HTERT RPE-1 (cell line): Measurements from ENCODE around the gene ADD3.
"Not testable (repeated sequence)": the region's sequence is repeated elsewhere in the genome, so short reads cannot be mapped to it uniquely, and the experiment has no call there.

Source experiments
- in situ Hi-C: fragments of 300-500 bp; cut with MboI; formaldehyde crosslinking; loops from 4 replicates; pipeline ENCODE4 v1.14.3; 2020; ENCODE audit warnings: low sequenced_read_pairs

Gene ADD3

DNA sequence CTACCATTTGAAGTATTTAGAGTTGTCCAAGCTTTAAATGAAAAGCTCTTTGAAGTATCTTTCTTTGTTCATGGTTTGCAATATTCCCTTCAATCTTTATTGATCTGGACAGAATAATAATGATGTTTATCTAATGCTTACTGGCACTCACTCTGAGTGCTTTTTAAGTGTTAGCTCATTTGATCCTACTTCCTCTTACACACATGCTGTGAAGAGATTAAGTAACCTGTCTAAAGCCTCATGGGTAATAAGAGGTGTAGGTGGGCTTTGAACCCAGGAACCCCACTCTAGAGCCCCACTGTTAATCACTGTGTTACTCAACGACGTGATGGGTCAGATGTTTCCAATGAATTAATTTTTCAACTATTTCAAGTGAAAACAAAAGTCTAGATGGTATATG lies 31.1 kb upstream of the ADD3 start:
- in situ Hi-C loops, result no loop called here

DNA sequence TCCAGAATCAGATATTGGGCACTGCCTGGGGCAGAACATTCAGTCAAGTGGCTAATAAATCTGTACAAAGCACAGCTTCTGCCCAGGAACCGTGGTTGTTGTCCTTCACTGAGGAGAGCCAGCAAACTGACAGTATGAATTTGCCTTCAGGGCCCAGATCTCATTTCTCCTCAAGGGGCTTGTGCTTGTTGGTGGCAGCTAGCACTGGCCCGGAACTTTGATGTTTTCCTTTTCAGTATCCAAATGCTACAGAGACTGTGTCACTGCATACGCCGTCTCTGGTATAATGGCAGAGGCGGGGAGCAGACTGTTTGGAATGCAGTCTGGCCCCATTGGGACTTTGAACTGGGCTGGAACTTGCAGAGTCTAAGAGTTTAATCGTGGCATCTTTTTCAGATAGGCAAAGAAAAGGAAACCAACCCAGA lies 30.4 kb upstream of the ADD3 start:
- in situ Hi-C loops, result no loop called here

DNA sequence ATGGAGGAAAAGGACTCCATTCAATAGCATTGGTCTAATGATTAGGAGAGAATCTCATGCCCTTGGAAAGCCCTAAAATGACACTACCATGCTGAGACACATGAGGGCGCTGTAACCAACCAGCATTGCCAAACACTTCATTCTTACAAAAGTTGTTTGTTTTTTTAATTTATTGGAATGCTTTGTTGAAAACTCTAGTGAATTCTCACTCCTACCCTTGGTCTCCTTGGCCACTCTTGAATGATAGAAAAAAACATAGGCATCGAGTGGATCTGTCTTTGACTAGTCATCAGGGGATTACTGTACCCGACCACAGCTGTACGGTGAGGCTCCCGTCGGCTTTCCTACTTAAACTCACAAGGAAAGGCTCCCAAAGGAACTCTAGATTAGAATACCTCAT lies 29.3 kb upstream of the ADD3 start:
- in situ Hi-C loops, result no loop called here

DNA sequence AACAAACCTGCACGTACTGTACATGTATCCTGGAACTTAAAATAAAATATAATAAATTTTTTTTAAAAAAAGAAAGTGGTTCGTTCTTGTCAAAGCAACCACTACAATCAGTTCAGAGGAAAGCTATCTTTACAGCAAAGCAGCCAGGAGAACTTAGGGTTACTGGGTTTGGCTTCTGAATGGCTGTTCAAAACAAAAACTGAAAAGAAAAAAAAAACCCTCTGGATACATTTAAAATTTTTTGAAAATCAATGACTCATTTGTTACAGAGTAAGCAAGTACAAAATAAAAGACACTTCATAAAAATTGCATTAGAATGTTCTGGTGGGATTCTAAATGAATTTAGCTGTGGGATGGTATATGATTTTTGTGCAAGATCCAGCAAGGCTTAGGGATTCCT lies 28.6 kb upstream of the ADD3 start:
- in situ Hi-C loops, result no loop called here

DNA sequence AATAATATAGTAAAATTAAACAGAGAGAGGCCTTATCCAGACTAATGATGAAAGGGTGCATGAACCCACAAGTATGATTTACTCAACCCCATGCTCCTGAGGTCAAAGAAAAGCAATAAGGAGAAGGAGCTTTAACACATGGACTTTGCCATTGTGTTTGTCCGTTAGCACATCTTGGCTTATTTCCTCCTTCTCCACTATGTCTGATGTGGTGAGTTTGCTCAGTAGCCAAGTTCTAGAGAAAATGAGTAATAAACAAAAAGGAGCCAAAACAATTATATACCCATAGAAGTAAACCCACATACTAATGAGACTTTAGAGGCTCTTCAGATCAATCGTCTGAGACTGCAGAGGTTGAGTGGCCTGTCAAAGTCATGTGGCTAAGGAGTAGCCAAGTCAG lies 26.1 kb upstream of the ADD3 start:
- in situ Hi-C loops, result no loop called here

DNA sequence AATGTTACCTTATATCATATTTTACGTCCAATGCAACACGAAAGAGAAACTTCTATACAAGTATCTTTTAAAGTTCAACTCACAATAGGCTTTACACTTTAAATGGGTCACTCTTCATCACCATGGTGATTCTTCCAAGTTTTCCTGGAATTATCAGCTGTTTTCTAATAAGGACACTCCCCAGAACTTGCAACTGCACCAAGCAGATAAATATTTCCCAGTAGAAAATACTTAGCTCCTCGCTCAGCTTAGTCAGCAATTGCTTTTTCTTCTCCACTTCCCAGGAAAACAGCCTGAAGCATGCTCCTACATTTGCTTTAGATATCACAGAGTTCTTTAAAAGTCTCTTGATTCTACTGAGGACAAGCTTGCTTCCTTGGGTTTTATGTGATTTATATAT lies 25.7 kb upstream of the ADD3 start:
- in situ Hi-C loops, result no loop called here

DNA sequence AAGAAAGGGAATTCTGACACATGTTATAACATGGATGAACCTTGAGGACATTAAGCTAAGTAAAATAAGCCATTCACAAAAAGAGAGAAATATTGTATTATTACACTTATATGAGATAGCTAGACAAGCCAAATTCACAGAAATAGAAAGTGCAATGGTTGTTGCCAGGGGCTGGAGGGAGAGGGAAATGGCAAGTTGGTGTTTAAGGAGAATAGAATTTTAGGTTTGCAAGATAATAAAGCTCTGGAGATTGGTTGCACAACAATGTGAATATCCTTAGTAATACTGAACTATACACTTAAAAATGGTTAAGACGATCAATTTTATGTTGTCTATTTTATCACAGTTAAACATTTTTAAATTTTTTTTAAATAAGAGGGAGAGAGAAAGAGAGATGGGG lies 25.0 kb upstream of the ADD3 start:
- in situ Hi-C loops, result no loop called here

DNA sequence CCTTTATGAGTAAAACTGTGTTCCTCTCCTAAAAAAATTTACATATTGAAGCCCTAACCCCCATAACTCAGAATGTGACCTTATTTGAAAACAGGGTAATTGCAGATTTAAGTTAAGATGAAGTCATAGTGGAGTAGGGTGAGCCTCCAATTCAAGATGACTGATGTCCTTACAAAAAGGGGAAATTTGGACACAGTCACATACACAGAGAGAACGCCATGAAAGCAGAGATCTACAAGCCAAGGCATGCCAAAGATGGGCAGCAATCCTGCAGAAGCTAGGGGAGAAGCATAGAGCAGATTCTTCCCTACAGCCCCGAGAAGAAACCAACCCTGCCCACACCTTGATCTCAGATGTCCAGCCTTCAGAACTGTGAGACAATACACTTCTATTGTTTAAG lies 23.8 kb upstream of the ADD3 start:
- in situ Hi-C loops, result no loop called here

DNA sequence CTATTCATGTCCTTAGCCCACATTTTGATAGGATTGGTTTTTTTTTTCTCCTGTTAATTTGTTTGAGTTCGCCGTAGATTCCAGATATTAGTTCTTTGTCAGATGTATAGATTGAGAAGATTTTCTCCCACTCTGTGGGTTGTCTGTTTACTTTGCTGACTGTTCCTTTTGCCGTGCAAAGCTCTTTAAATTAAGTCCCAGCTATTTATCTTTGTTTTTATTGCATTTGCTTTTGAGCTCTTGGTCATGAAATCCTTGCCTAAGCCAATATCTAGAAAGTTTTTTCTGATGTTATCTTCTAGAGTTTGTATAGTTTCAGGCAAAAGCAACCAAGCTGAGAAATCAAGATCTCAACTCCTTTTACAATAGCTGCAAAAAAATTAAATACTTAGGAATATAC lies 22.0 kb upstream of the ADD3 start:
- in situ Hi-C loops, result not testable (repeated sequence)

DNA sequence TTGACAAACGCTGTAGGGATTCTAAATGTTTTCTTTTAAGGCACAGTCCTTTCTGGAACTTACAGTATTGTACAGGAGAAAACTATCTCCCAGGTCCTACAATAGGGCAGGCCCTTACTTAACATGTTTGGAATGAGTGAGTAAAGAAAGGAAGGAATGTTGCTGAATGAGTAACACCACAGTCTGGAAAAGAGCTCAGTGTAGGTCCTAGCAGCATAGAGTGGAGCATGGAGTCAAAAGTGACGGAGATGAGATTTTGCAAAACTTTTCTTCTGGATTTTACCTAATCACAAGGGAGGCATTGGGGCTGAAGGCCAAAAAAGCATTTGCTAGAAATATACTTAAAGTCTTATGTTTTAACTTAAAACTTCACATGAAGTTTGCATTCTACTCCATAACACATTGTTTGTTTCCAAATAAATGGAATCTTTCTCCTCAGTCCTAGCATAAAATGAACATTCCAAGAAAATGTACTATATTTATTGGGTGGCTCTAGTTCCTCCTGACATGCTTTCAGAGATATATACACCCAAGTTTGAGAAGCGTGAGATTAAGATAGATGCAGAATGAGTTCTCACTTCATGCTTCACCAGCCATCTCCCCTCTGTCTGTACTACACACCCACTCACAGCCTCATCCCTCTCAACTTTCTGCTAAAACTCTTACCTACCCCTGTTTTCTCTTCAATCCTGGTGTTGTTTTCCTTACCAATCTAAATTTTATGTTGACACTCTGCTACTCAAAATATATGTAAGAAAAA lies 20.2 kb upstream of the ADD3 start:
- in situ Hi-C loops, result no loop called here

DNA sequence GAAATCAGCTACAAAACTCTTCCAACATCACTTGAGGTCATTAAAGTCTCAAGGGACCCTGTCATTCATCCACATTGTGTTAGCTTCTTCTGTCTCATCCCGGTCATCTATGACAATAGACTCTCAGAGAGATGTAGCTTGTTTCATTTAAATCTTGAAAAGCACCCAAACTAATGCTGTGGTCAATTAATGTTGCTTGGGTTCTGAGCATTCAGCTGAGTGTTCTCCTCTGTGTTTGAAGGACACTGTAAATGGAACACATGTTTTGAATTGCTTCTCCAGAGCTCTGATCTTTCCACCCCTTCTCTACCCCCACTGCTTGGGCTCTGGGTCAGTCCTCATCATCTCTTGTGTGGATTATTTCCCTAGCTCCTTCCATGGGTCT lies 19.6 kb upstream of the ADD3 start:
- in situ Hi-C loops, result no loop called here

DNA sequence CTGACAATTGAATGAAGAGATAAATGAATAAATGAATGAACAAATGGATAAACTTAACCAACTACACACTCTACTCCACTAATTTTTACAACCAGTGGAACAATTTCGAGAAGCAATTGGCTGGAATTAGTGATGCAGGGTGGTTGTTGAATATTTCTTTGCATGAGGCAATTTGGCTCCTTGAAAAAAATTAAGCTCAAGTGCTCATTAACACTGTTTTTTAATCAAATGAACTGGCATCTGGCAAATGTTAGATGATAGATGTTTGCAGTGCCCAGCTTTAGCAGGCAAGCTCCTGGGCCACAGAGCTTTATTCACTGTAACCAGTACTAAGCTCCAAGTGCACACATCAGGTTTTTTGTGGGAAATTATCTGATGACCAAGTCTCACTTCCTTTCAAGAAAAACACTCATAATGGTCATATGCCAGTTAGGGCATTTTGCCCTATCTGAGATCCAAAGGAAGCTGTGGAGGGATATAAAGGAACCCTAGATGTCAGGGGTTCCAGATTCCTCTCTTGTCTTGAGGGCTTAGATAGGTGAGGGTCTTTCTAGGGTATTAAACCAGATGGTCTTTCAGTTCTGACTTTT lies 16.4 kb upstream of the ADD3 start:
- in situ Hi-C loops, result no loop called here

DNA sequence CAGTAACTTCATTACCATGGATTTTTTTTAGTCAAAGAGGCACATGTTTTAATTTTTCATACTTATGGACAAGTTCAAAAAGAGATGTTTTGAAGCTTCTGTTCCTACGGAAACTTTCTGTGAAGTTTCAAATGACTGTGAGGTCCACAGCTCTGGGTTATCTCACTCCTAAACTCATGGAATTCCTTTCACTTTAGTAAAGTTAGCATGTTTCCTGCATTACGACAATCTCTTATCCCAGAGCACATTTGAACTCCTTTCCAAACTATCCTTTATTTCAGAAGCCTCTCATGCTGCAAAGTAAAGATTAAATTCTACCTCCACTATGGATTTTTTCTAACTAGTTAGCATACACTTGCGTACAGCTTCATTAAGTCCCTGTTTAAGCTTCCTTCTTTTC lies 15.3 kb upstream of the ADD3 start:
- in situ Hi-C loops, result no loop called here

DNA sequence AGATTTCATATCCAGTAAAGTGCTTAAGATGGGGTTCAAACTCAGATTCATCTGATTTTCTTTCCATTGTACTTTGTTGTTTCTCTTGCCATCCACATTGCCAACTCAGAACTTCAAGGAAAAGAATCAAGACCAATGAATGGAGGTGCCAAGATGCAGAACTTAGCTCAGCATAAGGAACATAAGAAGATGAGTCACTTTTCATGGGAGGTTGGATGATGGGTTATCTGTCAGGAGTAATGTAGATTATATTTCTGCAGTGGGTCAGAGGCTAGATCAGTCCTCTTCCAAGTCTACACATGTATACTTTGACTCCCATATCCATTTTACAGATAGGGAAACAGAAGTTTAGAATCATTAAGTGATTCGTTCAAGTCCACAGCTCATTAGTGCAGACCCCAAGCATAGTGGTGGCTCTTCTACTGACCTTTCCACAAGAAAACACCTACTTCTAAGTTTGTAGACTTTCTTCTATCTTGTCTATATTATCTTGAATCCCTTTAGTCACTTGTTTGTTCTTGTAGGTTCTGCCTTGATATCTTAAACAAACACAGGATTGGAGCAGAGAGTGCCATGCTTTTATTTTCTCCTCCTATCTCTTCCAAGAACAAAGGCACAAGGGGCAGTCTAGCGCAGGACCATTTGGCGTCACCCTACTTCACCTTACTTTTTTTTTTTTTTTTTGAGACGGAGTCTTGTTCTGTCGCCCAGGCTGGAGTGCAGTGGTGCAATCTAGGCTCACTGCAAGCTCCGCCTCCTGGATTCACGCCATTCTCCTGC lies 14.0 kb upstream of the ADD3 start:
- in situ Hi-C loops, result no loop called here

DNA sequence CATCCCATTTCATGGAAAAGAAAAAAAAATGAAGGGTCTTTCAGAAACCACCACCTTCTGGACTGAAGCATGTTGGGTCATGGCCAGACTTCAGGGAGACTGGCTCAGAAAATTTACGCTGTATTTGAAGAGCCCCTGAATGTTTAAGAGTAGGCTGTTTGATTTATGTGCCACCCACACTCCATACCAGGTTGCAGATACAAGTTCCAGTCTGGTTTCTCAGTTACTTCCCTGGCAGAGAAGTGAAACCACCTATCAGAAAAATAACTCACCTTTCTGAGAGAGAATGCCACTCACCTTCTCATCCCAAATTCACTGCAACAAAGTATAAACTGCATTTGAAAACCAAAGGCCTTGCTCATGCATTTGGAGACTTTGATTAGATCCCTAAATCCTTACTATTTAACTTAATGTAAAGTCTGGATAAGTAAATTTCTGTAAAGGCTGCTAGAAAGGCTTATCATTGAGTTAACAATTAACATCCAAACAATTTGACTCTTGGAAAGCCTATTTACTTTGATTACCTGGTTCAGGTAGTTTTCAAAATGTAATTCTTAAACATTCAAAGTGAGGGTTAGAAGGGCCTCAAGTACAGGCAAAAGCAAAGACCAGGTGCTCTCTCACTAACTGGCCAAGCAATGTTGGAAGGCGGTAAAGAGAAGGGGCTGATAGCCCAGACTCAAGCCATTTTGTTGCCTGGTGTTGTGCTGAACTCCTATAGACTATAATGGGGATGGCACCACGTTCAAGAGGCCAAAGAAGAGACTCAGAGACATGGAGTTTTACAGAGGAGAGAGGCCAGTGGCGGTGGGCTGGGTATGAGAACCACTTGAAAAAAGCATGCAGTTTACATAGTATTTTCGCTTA lies 12.8 kb upstream of the ADD3 start:
- in situ Hi-C loops, result no loop called here

DNA sequence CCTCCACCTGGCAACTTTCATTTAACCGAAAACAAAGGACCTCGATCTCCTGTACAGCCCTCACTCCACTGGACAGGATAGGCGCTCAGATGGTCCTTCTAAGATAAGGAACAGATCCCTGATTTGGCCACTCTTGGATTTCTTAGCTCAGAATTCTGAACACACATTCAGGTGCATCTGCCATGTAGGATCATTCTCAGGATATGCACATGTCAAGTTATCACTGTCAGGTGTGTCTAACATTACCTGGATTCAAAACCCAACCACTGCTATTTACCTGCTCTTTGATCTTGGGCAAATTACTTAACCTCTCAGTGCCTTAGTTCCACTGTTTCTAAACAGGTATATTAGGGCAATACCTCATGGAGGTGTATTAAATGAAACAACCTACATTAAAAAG lies 12.2 kb upstream of the ADD3 start:
- in situ Hi-C loops, result no loop called here

DNA sequence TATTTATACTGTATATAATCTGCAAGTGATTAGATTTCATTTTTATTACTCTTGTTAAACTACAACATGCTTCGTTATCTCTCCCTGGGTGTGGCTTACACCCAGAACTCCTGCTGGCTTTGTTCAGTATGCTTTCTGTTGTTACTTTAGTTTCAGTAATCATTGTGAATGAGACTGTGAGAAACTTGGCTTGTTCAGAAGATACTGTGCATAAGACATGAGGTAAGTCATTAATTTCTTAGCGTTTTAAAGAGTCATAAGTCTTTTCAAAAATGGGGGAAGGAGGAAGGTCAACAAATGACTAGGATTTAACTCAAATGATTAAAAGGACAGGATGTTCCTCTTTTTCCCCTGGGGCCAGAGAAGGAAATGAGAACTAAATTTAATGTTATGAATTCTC lies 11.6 kb upstream of the ADD3 start:
- in situ Hi-C loops, result no loop called here

DNA sequence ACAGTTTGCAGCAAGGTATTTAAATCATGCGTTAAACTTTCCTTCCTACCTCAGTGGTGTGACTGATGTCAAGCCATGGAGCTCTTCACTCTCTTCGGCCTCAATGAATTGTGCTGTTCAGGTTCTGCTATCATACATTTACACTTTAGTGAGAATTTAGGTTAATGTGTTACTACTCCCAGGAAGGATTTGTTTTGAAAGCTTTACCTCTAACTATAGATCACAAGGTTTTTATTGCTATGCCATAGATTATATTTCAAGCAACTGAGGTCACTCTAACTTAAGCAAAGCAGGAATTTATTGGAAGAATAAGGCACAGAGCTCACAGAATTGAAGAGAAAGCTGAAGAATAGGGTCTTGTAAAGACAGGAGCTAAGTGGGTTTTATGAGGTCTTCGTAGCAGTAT lies 11.0 kb upstream of the ADD3 start:
- in situ Hi-C loops, result no loop called here

DNA sequence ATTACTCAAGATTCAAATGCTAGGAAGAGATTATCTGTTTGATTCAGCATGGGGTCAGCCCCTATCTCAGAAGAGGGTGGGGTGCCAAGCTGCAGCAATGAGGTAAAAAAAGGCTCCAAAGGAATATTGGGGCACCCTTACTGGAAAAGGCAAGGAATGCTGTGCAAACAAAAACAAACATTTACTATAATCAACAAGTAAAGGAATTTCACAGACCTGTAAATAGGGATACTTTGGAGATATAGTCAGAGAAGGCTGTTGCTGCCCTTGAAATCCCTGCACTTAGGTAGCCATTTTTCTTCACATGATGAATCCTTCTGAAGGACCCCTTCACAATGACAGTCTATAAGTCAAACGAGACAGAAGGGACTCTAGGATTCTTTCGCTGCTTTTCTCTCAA lies 10.6 kb upstream of the ADD3 start:
- in situ Hi-C loops, result no loop called here

DNA sequence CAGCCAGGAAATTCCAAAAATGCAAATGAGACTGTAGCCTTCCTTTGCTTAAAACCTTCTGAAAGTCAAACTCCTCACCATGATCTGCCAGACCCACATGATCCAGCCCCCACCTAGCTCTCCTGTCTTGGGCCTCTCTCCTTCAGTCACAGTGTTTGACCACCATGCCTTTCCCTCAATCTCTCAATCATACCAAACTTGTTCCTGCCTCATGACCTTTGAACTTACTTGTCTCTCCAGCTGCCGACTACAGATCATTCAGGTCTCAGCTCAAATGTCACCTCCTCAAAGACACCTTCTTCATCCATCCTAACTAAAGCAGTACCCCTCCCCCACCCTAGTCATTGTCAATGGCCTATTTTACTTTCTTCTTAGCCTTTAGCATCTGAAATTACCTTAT lies 9.3 kb upstream of the ADD3 start:
- in situ Hi-C loops, result no loop called here

DNA sequence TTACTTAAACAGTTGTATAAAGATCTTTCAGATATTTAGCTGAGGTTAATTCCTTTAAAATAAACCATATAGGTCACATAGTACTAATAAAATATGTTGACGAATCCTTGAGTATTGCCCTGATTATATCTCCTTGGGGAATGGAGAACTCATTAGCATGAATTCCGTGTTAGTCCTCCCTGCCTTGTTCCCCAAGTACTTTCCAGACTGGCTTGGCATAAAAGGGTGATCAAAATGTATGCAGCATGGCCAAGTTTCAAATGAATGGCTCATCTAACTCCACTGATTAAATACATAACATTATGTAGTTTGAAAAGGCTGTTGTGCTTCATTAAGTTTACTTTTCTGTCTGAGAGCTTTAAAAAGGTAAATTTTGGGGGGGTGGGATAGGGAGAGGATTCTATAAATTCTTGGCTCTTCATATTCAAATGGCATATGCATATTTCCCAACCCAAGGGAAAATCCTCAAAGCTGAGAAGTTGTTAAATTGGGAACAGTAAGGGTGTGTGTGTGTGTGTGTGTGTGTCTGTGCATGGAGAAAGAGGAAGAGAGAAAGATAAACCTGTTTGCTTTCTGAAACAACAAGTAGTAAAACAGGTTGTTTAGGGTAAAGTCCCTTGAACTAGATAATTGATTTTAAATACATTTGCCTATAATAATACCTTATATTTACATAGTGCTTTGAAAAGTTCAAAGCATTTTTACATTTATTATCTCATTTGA lies 4.8 kb upstream of the ADD3 start:
- in situ Hi-C loops, result no loop called here
